CD4-positive, alpha-beta T cell treated with Interferon gamma for 1 hour (primary cell): Measurements from ENCODE around the gene TMEM150B.

Experiments
- DNase-seq: peaks from one replicate; pipeline ENCODE4 v3.0.0-alpha.2; 2020

The TMEM150B gene

GRCh38 chr19:55353803-55354697, 28.9 kb upstream of the TMEM150B start:
- peak; percentile 77 for DNase-seq

- DNase-seq, result no peak
Measured at GRCh38 chr19:55353356-55353802, 28.2 kb upstream of the TMEM150B start.

- no peak for DNase-seq
Measured at GRCh38 chr19:55352549-55353145, 27.5 kb upstream of the TMEM150B start.

- no peak for DNase-seq
Measured at GRCh38 chr19:55352040-55352439, 26.9 kb upstream of the TMEM150B start.

GRCh38 chr19:55350620-55351315, 25.6 kb upstream of the TMEM150B start:
- no peak for DNase-seq

- no peak for DNase-seq
Measured at GRCh38 chr19:55348317-55349034, 23.3 kb upstream of the TMEM150B start.

- DNase-seq, result no peak
Measured at GRCh38 chr19:55347442-55348009, 22.4 kb upstream of the TMEM150B start.

- DNase-seq, result no peak
Measured at GRCh38 chr19:55346725-55347441, 21.7 kb upstream of the TMEM150B start.

GRCh38 chr19:55345818-55346724, 20.9 kb upstream of the TMEM150B start:
- no peak for DNase-seq

- no peak for DNase-seq
Measured at GRCh38 chr19:55345101-55345817, 20.1 kb upstream of the TMEM150B start.

- no peak for DNase-seq
Measured at GRCh38 chr19:55344444-55344843, 19.3 kb upstream of the TMEM150B start.

GRCh38 chr19:55341595-55342531, 16.7 kb upstream of the TMEM150B start:
- DNase-seq, result no peak

- peak; percentile 52 for DNase-seq
Measured at GRCh38 chr19:55341171-55341588, 16.0 kb upstream of the TMEM150B start.

- no peak for DNase-seq
Measured at GRCh38 chr19:55340784-55341147, 15.6 kb upstream of the TMEM150B start.

- peak; percentile 30 for DNase-seq
Measured at GRCh38 chr19:55339889-55340783, 15.0 kb upstream of the TMEM150B start.

- peak; percentile 100 for DNase-seq
Measured at GRCh38 chr19:55339105-55339888, 14.2 kb upstream of the TMEM150B start, which contains the start of gene KMT5C. KMT5C (plus strand) TSS chr19:55339876; CDS start chr19:55341937, 2,061 bp downstream.

- no peak for DNase-seq
Measured at GRCh38 chr19:55336101-55336500, 11.0 kb upstream of the TMEM150B start.
